HepG2 (cell line): Measurements from ENCODE around the gene ADARB2. TPM values are rescaled to one million over a fixed set of nuclear protein-coding genes. Genes with fewer than 3 reads are reported as not detected.

Experiments
- ATAC-seq: fragments of 200-7000 bp; cut with Tn5 transposase; 3 replicates; pipeline ENCODE4 v1.9.1; 2020; ENCODE audit warnings: mild to moderate bottlenecking, moderate library complexity
- BruUV-seq: library from RNA; stranded (reverse); fragments of 400-500 nt; replicated peaks from 2 replicates; lab custom pipeline; 2021; lab: Mats Ljungman, UMichigan
- CTCF ChIA-PET: fragments of 300-600 bp; formaldehyde crosslinking; extraction: SDS; loops from one replicate; lab custom pipeline; 2021; ENCODE audit warnings: low total read pairs, inconsistent platforms, low intra/inter-chr PET ratio; lab: Yijun Ruan, JAX
- POLR2A ChIA-PET: fragments of 350-600 bp; sonication (Branson Sonifier 250); formaldehyde crosslinking; loops from one replicate; lab custom pipeline; 2020; ENCODE audit warnings: antibody characterized with exemption, inconsistent platforms; lab: Yijun Ruan, JAX
- DNase-seq: peaks from one replicate; pipeline ENCODE4 v3.0.0-alpha.2; 2015; ENCODE audit warnings: low spot score
- FAIRE-seq: peaks from 3 replicates; lab custom pipeline; 2011; peaks lifted over from hg19 to GRCh38; lab: Jason Lieb, UNC
- H2AFZ ChIP-seq: one replicate; pipeline ENCODE4 v1.6.1; 2011; ENCODE audit warnings: low read length, inconsistent platforms
- H3K27ac ChIP-seq: fragments of 300-600 bp; 3 replicates; pipeline ENCODE4 v1.8.0; 2011; ENCODE audit warnings: mixed run types, mild to moderate bottlenecking, mixed read lengths, low read length, inconsistent platforms; ENCODE audit not compliant: insufficient read depth; ENCODE audit errors: extremely low read length
- H3K27me3 ChIP-seq, 2 experiments: fragments of 200-600 bp in 1 of 2; 2 replicates in 1 of 2; 3 replicates in 1 of 2; pipeline versions ENCODE4 v1.6.0 to v1.8.0; 2011; ENCODE audit warnings: low read length in 2 of 2, mild to moderate bottlenecking in 2 of 2, moderate library complexity in 2 of 2, inconsistent platforms in 1 of 2; ENCODE audit not compliant: insufficient read depth in 2 of 2, control insufficient read depth in 1 of 2
- H3K36me3 ChIP-seq, 2 experiments: fragments of 200-600 bp in 1 of 2; replicated peaks in 1 of 2; 2 replicates in 1 of 2; 3 replicates in 1 of 2; pipeline versions ENCODE4 v1.5.1 to v1.8.0; 2011; ENCODE audit warnings: low read length in 2 of 2, inconsistent platforms in 1 of 2; ENCODE audit not compliant: insufficient read depth in 2 of 2, control insufficient read depth in 1 of 2
- H3K4me1 ChIP-seq: 2 replicates; pipeline ENCODE4 v1.5.1; 2012; ENCODE audit warnings: low read length, inconsistent platforms; ENCODE audit not compliant: insufficient read depth
- H3K4me2 ChIP-seq: 2 replicates; pipeline ENCODE4 v1.6.0; 2011; ENCODE audit warnings: low read depth, low read length, inconsistent platforms
- H3K4me3 ChIP-seq, 3 experiments: fragments of 200-600 bp in 1 of 3; sonication (generic), shearing (Covaris generic) in 1 of 3; replicated peaks in 1 of 3; 2 replicates each; pipeline ENCODE4 v1.5.1; 2011 to 2016; ENCODE audit warnings: low read length in 3 of 3, inconsistent platforms in 2 of 3, low read depth in 2 of 3, mild to moderate bottlenecking in 2 of 3, control low read depth in 1 of 3, mixed read lengths in 1 of 3; ENCODE audit not compliant: insufficient read depth in 1 of 3
- H3K79me2 ChIP-seq: one replicate; pipeline ENCODE4 v1.6.1; 2011; ENCODE audit warnings: low read length, inconsistent platforms; ENCODE audit not compliant: insufficient read depth
- H3K9ac ChIP-seq: 2 replicates; pipeline ENCODE4 v1.6.0; 2011; ENCODE audit warnings: mild to moderate bottlenecking, low read depth, low read length, inconsistent platforms; ENCODE audit not compliant: insufficient read depth
- H3K9me3 ChIP-seq: 2 replicates; pipeline ENCODE4 v1.5.1; 2012; ENCODE audit warnings: mild to moderate bottlenecking, low read length
- H4K20me1 ChIP-seq: 2 replicates; pipeline ENCODE4 v1.6.0; 2011; ENCODE audit warnings: inconsistent platforms, mild to moderate bottlenecking, low read length, moderate library complexity; ENCODE audit not compliant: insufficient read depth
- ARID5B ChIP-seq: IDR thresholded peaks from 2 replicates; pipeline ENCODE4 v1.4.0; 2020; ENCODE audit warnings: mild to moderate bottlenecking, missing genetic modification reagents
- FOXA3 ChIP-seq: IDR thresholded peaks from 2 replicates; pipeline ENCODE4 v1.6.1; 2016; ENCODE audit warnings: missing genetic modification reagents, missing compliant biosample characterization
- HMG20A ChIP-seq: IDR thresholded peaks from 2 replicates; pipeline ENCODE4 v1.6.1; 2016; ENCODE audit warnings: borderline replicate concordance
- HOXD1 ChIP-seq: sonication (generic); formaldehyde crosslinking; IDR thresholded peaks from 2 replicates; pipeline ENCODE4 v1.5.0; 2020; ENCODE audit warnings: missing genetic modification reagents
- KMT2B ChIP-seq: IDR thresholded peaks from 2 replicates; pipeline ENCODE4 v1.6.1; 2016; ENCODE audit warnings: missing genetic modification reagents, missing compliant biosample characterization
- MTERF4 ChIP-seq: sonication (generic); formaldehyde crosslinking; IDR thresholded peaks from 2 replicates; pipeline ENCODE4 v1.8.0; 2023; ENCODE audit warnings: mild to moderate bottlenecking, missing genetic modification reagents
- SALL1 ChIP-seq: sonication (generic); formaldehyde crosslinking; IDR thresholded peaks from 2 replicates; pipeline ENCODE4 v1.8.0; 2022; ENCODE audit warnings: mild to moderate bottlenecking, missing genetic modification reagents
- ZBTB14 ChIP-seq: sonication (generic); formaldehyde crosslinking; IDR thresholded peaks from 2 replicates; pipeline ENCODE4 v1.4.0; 2020; ENCODE audit warnings: missing genetic modification reagents
- ZGPAT ChIP-seq: IDR thresholded peaks from 2 replicates; pipeline ENCODE4 v1.6.1; 2016; ENCODE audit warnings: mild to moderate bottlenecking
- ZMAT3 ChIP-seq: sonication (generic); formaldehyde crosslinking; conservative IDR thresholded peaks from 2 replicates; pipeline ENCODE4 v1.7.0; 2021; ENCODE audit warnings: missing genetic modification reagents
- ZNF225 ChIP-seq: sonication (generic); formaldehyde crosslinking; IDR thresholded peaks from 2 replicates; pipeline ENCODE4 v1.4.0; 2020; ENCODE audit warnings: mild to moderate bottlenecking, missing genetic modification reagents
- ZNF232 ChIP-seq: sonication (generic); formaldehyde crosslinking; IDR thresholded peaks from 2 replicates; pipeline ENCODE4 v1.4.0; 2020; ENCODE audit warnings: missing genetic modification reagents, borderline replicate concordance
- ZNF704 ChIP-seq: sonication (generic); formaldehyde crosslinking; IDR thresholded peaks from 2 replicates; pipeline ENCODE4 v1.8.1; 2023; ENCODE audit warnings: mild to moderate bottlenecking, inconsistent platforms, moderate library complexity, missing genetic modification reagents, borderline replicate concordance
- ZNF747 ChIP-seq: sonication (generic); formaldehyde crosslinking; IDR thresholded peaks from 2 replicates; pipeline ENCODE4 v1.8.1; 2023; ENCODE audit warnings: missing genetic modification reagents, mild to moderate bottlenecking, borderline replicate concordance
- ZSCAN9 ChIP-seq: IDR thresholded peaks from 2 replicates; pipeline ENCODE4 v1.6.1; 2016; ENCODE audit warnings: borderline replicate concordance
- WGBS: methylation state at CpG from one replicate; pipeline ENCODE4 v1.1.6; 2017; ENCODE audit warnings: low lambda C conversion rate; 5-methylcytosine and 5-hydroxymethylcytosine counted together
- in situ Hi-C: cut with HindIII; loops from 2 replicates; pipeline ENCODE4 v1.10.0; 2017; ENCODE audit warnings: low pct_unique_long_range_greater_than_20kb; ENCODE audit not compliant: extremely low pct_ligation_motif_present
- intact Hi-C: fragments of 100-400 bp; cut with micrococcal nuclease; formaldehyde crosslinking; loops from one replicate; pipeline ENCODE4 v1.10.0; 2022; ENCODE audit not compliant: unreplicated experiment
- polyA plus RNA-seq, 8 experiments: library from polyadenylated mRNA; depleted of rRNA in 3 of 8; stranded (reverse) in 7 of 8; unstranded in 1 of 8; fragments of >200 nt; fragmentation: Illumina TruSeq in 4 of 8; extraction: Trizol in 4 of 8; gene quantifications; 2 replicates each; pipeline versions ENCODE4 v1.2.1 to v1.2.3, GENCODE V29; 2011 to 2016; ENCODE audit warnings: low read depth in 4 of 8, missing spikeins in 1 of 8, mixed read lengths in 1 of 8; ENCODE audit not compliant: insufficient read depth in 1 of 8
- total RNA-seq, 5 experiments: library from RNA; depleted of rRNA; stranded (reverse); fragments of >200 nt; fragmentation: Illumina TruSeq; extraction: Trizol; gene quantifications; 2 replicates each; pipeline ENCODE4 v1.2.3, GENCODE V29; 2016; ENCODE audit warnings: low read depth in 1 of 5

Gene ADARB2
- total and polyA plus RNA-seq, 2 of the 13 experiments (the other 11 are each of a cell fraction or from before 2014, with no cell fraction given): not detected

GRCh38 chr10:1546431-1547110 lies 190.8 kb downstream of the ADARB2 start:
- ChIA-PET CTCF (no interaction called here), POLR2A (no interaction called here)
- Histone ChIP-seq H2AFZ (no peak overlapping the region), H3K9me3 (no peaks in the 10 kb centered on the region), H3K4me3 (no peak overlapping the region), H3K4me2 (no peak overlapping the region), H3K27ac (no peak overlapping the region), H3K4me1 (no peaks in the 10 kb centered on the region), H3K9ac (no peak overlapping the region), H4K20me1 (no peaks in the 10 kb centered on the region), H3K79me2 (no peaks in the 10 kb centered on the region), H3K27me3 (peaks cover 0 to 65% of the 10 kb centered on the region in 2 experiments; a peak in 3 of 5 replicates), H3K36me3 (no peaks in the 10 kb centered on the region)
- intact Hi-C loops: no loop called here
- no peak for TF ChIP-seq MTERF4 (CRISPR knock-in tag)
- no peak for TF ChIP-seq HOXD1
- no peak for TF ChIP-seq ZNF704 (CRISPR knock-in tag)
- no peak for TF ChIP-seq KMT2B (CRISPR knock-in tag)
- TF ChIP-seq ZNF225: no peak
- no peak for TF ChIP-seq ZBTB14 (CRISPR knock-in tag)
- TF ChIP-seq FOXA3: no peak
- TF ChIP-seq ZNF747 (CRISPR knock-in tag): no peak
- no peak for TF ChIP-seq ZSCAN9 (CRISPR knock-in tag)
- TF ChIP-seq ZMAT3: no peak
- no peak for TF ChIP-seq ZGPAT (CRISPR knock-in tag)
- TF ChIP-seq HMG20A (CRISPR knock-in tag): no peak
- TF ChIP-seq ARID5B: no peak
- TF ChIP-seq ZNF232 (CRISPR knock-in tag): no peak
- no peak for TF ChIP-seq SALL1 (CRISPR knock-in tag)
- ATAC-seq: no peak
- DNase-seq: no peak
- WGBS: 31% methylated on average over 15 of the region's 19 CpGs
- in situ Hi-C loops: no loop called here
- BruUV-seq: no TSS peak
- FAIRE-seq: no peak
